GM23338 (cell line): ENCODE measurements around the gene TXNDC17.

Source experiments
- CTCF ChIP-seq, 2 experiments: fragments of 200-600 bp in 1 of 2; sonication (generic) in 1 of 2; conservative IDR thresholded peaks; 2 replicates each; pipeline versions ENCODE4 v1.5.1 to v1.6.1; 2016 to 2017; ENCODE audit warnings: antibody characterized with exemption in 2 of 2, low read depth in 2 of 2, mild to moderate bottlenecking in 2 of 2, moderate library complexity in 1 of 2
- EZH2 ChIP-seq: fragments of 200-600 bp; sonication (generic); IDR thresholded peaks from one replicate; pipeline ENCODE4 v1.8.0; 2017; ENCODE audit warnings: antibody characterized with exemption, mild to moderate bottlenecking, low read depth; ENCODE audit not compliant: unreplicated experiment
- EZH2phosphoT487 ChIP-seq: fragments of 200-600 bp; sonication (generic); IDR thresholded peaks from one replicate; pipeline ENCODE4 v1.8.1; 2018; ENCODE audit warnings: antibody characterized with exemption; ENCODE audit not compliant: unreplicated experiment
- JUNB ChIP-seq: IDR thresholded peaks from one replicate; pipeline ENCODE4 v1.6.1; 2016; ENCODE audit warnings: antibody characterized with exemption; ENCODE audit not compliant: unreplicated experiment
- NANOG ChIP-seq: IDR thresholded peaks from 2 replicates; pipeline ENCODE4 v1.6.1; 2016; ENCODE audit warnings: antibody characterized with exemption, borderline replicate concordance
- POLR2AphosphoS5 ChIP-seq: IDR thresholded peaks from 2 replicates; pipeline ENCODE4 v1.6.1; 2016; ENCODE audit warnings: antibody characterized with exemption, low read depth

GRCh38 chr17:6670571-6670970 lies 29.7 kb downstream of the TXNDC17 start:
- TF ChIP-seq POLR2AphosphoS5 = no peak
- no peak for TF ChIP-seq CTCF (conservative IDR thresholded peaks at IDR 0.05; ENCODE audit: low read depth in 2 of 2)
- no peak for TF ChIP-seq JUNB
- no peak for TF ChIP-seq EZH2
- TF ChIP-seq NANOG = no peak
- no peak for TF ChIP-seq EZH2phosphoT487
